SU-DHL-6 (cell line): ENCODE data around the gene HCAR2.
"Not testable (repeated sequence)": the region's sequence is repeated elsewhere in the genome, so short reads cannot be mapped to it uniquely, and the experiment has no call there.

ENCODE experiments used
- CTCF ChIP-seq: fragments of 200-600 bp; sonication (generic); IDR thresholded peaks from one replicate; pipeline ENCODE4 v1.5.1; 2017; ENCODE audit warnings: antibody characterized with exemption, mild to moderate bottlenecking, low read length, moderate library complexity; ENCODE audit not compliant: insufficient read depth, poor library complexity, severe bottlenecking
- EZH2phosphoT487 ChIP-seq: fragments of 200-600 bp; sonication (generic), shearing (Covaris generic); conservative IDR thresholded peaks from 2 replicates; pipeline ENCODE4 v1.6.1; 2018; ENCODE audit warnings: mild to moderate bottlenecking, antibody characterized with exemption, low read length, moderate library complexity, mixed read lengths

GRCh38 chr12:122700038-122700710, 3.0 kb downstream of the HCAR2 start:
- not testable (repeated sequence) for TF ChIP-seq CTCF, EZH2phosphoT487
